AG04450 (cell line): Measurements from ENCODE around the gene STXBP6. TPM values are rescaled to one million over a fixed set of nuclear protein-coding genes. Genes with fewer than 3 reads are reported as not detected.

Experiments
- CTCF ChIA-PET: fragments of 300-600, 350-600 bp; formaldehyde crosslinking; extraction: SDS; loops from one replicate; lab custom pipeline; 2022; ENCODE audit warnings: antibody characterized with exemption, inconsistent platforms; lab: Charles Lee
- POLR2A ChIA-PET: fragments of 350-600 bp; formaldehyde crosslinking; extraction: SDS; loops from one replicate; lab custom pipeline; 2021; ENCODE audit warnings: antibody characterized with exemption, inconsistent platforms; lab: Yijun Ruan, JAX
- DNase-seq: peaks from one replicate; pipeline ENCODE4 v3.0.0-alpha.2; 2011; ENCODE audit warnings: low read depth, low spot score
- H3K27ac ChIP-seq: one replicate; pipeline ENCODE4 v1.5.1; 2012; ENCODE audit warnings: low read depth, low read length, control low read depth
- H3K27me3 ChIP-seq: one replicate; pipeline ENCODE4 v1.6.0; 2012; ENCODE audit warnings: low read length; ENCODE audit not compliant: control insufficient read depth, insufficient read depth
- H3K4me3 ChIP-seq: 2 replicates; pipeline ENCODE4 v1.5.1; 2011; ENCODE audit warnings: mild to moderate bottlenecking, low read depth, low read length, control low read depth
- H3K9me3 ChIP-seq: 2 replicates; pipeline ENCODE4 v1.5.1; 2012; ENCODE audit warnings: low read length; ENCODE audit not compliant: control insufficient read depth, insufficient read depth
- polyA plus RNA-seq: library from polyadenylated mRNA; depleted of rRNA; stranded (reverse); fragments of >200 nt; gene quantifications from 2 replicates; pipeline ENCODE4 v1.2.3, GENCODE V29; 2011
- TF ChIP-seq, protein P1 (sequence below): IDR thresholded peaks from 2 replicates; pipeline ENCODE4 v1.5.1; 2011; ENCODE audit warnings: low read depth, low read length, control low read depth, inconsistent platforms

STXBP6 gene
- polyA plus RNA-seq, 1 experiment = 0.16 TPM

DNA sequence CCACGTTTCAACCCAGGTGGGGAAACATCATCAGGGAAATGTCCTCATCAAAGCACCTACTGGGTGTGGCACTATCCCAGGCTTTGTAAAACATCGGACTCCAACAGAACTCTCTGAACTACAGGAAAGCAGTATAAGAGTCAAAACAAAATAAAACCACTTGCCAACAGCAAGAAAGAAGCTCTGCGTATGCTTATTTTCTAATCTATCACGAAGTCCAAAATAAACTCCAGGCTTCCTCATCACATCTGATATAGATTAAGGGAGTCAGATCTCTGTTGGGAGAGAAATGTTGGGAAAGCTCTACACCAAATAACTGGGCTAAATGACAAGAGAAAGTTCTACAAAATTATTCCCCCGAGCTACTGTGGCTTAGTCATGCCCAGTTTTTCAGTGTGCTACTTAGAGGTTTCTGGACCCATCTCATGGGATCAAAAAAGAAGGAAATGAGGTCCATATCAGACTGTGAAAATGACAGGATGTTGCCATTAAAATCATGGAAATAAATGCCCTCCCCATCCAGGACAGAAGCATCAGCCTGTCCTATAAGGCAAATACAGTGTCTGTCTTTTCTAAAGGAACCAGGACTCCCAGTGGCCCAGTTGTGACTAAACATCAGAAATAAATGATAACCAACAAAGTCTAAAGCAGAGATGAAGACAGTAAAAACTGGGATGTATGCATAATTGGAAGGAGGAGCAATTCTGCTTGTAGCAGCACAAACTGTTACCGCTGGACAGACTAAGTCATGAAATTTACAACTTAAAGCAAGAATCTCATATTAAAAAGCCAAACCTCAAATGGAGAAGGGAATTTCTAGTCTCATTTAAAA lies 149.5 kb downstream of the STXBP6 start:
- ChIA-PET CTCF (no interaction called here), POLR2A (no interaction called here)
- no peak overlapping the region for H3K4me3 ChIP-seq
- H3K27me3 ChIP-seq = no peaks in the 10 kb centered on the region
- no peak for DNase-seq
- no peak overlapping the region for H3K27ac ChIP-seq
- TF ChIP-seq, protein P1, sequence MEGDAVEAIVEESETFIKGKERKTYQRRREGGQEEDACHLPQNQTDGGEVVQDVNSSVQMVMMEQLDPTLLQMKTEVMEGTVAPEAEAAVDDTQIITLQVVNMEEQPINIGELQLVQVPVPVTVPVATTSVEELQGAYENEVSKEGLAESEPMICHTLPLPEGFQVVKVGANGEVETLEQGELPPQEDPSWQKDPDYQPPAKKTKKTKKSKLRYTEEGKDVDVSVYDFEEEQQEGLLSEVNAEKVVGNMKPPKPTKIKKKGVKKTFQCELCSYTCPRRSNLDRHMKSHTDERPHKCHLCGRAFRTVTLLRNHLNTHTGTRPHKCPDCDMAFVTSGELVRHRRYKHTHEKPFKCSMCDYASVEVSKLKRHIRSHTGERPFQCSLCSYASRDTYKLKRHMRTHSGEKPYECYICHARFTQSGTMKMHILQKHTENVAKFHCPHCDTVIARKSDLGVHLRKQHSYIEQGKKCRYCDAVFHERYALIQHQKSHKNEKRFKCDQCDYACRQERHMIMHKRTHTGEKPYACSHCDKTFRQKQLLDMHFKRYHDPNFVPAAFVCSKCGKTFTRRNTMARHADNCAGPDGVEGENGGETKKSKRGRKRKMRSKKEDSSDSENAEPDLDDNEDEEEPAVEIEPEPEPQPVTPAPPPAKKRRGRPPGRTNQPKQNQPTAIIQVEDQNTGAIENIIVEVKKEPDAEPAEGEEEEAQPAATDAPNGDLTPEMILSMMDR = no peak
- no peaks in the 10 kb centered on the region for H3K9me3 ChIP-seq

DNA sequence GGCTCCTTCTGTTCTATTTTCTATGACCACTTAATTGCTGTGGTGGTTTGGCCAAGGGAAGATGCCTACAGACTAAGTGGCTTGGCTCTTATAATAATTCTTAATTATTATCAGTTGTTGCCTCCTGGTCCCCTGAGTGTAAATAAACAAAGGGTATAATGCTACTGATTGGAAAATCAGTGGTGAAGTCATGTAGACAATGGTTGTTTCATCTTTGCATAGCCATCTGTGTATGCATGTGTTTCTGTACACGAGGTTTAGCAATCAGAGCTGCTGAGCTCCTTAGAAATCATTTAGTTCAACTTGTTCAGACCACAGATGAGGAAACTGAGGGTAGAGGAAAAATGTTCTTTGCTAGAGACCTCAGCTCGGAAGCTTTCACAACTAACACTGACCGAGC lies 152.2 kb downstream of the STXBP6 start:
- Histone ChIP-seq H3K27me3 (no peaks in the 10 kb centered on the region), H3K9me3 (no peaks in the 10 kb centered on the region), H3K4me3 (no peak overlapping the region), H3K27ac (no peak overlapping the region)
- ChIA-PET CTCF (no interaction called here), POLR2A (no interaction called here)
- TF ChIP-seq, protein P1 = no peak
- DNase-seq = no peak

DNA sequence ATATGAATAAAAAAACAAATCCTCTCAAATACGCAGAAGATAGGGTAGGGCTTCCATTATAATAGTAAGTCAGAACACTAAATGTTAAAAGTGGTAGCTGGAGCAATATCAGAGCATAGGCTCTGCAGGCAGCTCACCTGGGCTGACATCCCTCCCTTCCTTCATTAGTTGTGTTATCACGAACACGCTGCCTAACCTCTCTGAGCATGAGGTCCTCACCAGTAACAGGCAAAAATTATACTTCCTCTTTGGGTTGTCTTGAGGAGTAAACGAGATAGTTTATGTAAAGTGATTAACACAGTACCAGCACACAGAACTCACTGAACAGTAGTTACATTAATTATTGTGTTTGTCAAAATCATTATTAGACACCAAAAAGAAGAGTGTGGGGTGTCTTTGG lies 154.3 kb downstream of the STXBP6 start:
- Histone ChIP-seq H3K4me3 (no peak overlapping the region), H3K27ac (no peak overlapping the region), H3K27me3 (no peaks in the 10 kb centered on the region), H3K9me3 (no peaks in the 10 kb centered on the region)
- DNase-seq = no peak
- TF ChIP-seq, protein P1 = no peak
- POLR2A ChIA-PET = no interaction called here
- CTCF ChIA-PET = no interaction called here

DNA sequence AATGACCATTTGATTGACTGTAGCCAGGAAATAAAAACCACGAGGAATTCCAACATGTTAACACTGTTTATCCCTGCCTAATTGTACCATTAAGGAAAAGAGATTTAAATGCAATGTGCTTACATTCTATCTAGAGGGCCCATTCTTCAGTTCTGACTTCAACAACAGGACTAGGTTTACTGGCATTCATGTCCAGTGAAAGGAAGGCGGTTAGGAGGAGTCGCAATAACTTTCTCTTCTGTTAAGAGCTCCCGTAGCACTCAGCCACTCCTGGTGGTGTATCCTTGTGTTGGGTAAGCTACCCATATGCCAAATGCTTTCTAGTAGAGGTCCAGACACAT lies 154.7 kb downstream of the STXBP6 start:
- Histone ChIP-seq H3K4me3 (no peak overlapping the region), H3K9me3 (no peaks in the 10 kb centered on the region), H3K27ac (no peak overlapping the region), H3K27me3 (no peaks in the 10 kb centered on the region)
- TF ChIP-seq, protein P1 = no peak
- DNase-seq = no peak
- POLR2A ChIA-PET = no interaction called here
- CTCF ChIA-PET = no interaction called here

DNA sequence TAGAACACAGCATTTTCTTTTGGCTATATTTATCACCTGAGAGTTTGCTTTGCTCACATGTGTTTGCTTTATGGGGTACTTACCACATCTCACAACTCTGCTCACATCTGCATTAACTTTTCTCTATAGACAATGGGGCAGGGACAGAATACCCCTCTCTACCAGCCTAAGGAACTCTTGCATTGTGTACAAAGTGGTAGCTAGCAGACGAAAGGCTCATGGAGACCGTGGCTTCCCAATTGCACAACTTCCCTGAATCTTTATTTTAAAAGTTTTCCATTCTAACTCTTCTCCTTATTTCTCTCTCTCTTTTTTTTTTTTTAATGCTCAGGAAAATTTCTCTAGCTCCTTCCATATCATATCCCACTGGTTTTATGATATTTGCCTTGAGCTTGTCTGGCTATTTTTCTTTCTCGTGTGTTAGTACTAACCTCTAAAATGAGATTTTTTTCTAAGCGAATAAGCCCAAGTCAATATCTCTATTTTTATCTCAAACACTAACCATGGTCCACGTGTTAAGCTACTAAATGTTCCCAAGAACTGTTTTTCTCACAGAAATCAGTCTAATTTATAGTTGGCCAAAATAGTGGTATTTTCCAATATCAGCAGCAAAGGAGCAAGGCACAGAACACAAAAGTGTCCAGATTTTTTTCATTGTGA lies 155.2 kb downstream of the STXBP6 start:
- H3K9me3 ChIP-seq = no peaks in the 10 kb centered on the region
- H3K27ac ChIP-seq = no peak overlapping the region
- ChIA-PET POLR2A (no interaction called here), CTCF (no interaction called here)
- no peak for DNase-seq
- no peak overlapping the region for H3K4me3 ChIP-seq
- TF ChIP-seq, protein P1 = no peak
- H3K27me3 ChIP-seq = no peaks in the 10 kb centered on the region
